SK-N-SH (cell line): ENCODE measurements around the gene CACNA2D3. TPM values are rescaled to one million over a fixed set of nuclear protein-coding genes. Genes with fewer than 3 reads are reported as not detected.

Experiments
- CTCF ChIA-PET: fragments of 300-600, 350-600 bp; formaldehyde crosslinking; extraction: SDS; loops from one replicate; lab custom pipeline; 2021; lab: Yijun Ruan, JAX
- POLR2A ChIA-PET: fragments of 350-600 bp; sonication (Branson Sonifier 250); formaldehyde crosslinking; extraction: SDS; loops from one replicate; lab custom pipeline; 2020; ENCODE audit warnings: antibody characterized with exemption, inconsistent platforms; lab: Yijun Ruan, JAX
- DNase-seq: peaks from one replicate; pipeline ENCODE4 v3.0.0; 2012
- H2AFZ ChIP-seq: fragments of 200-600 bp; sonication (generic); 2 replicates; pipeline ENCODE4 v1.8.1; 2016; ENCODE audit warnings: antibody characterized with exemption, mild to moderate bottlenecking, low read depth
- H3F3A ChIP-seq: fragments of 200-600 bp; sonication (generic); replicated peaks from 2 replicates; pipeline ENCODE3; 2016; ENCODE audit warnings: antibody characterized with exemption, mild to moderate bottlenecking; ENCODE audit not compliant: insufficient read depth
- H3K27ac ChIP-seq, 2 experiments: fragments of 200-500 bp in 1 of 2; fragments of 200-600 bp in 1 of 2; sonication (Bioruptor generic) in 1 of 2; sonication (generic), shearing (Covaris generic) in 1 of 2; 2 replicates each; pipeline versions ENCODE4 v1.5.1 to v1.6.1; 2014 to 2016; ENCODE audit warnings: low read depth in 2 of 2, inconsistent platforms in 1 of 2, low read length in 1 of 2, mild to moderate bottlenecking in 1 of 2, mixed read lengths in 1 of 2
- H3K27me3 ChIP-seq: fragments of 200-600 bp; sonication (generic), shearing (Covaris generic); 2 replicates; pipeline ENCODE4 v1.6.1; 2016; ENCODE audit warnings: mixed run types; ENCODE audit not compliant: insufficient read depth
- H3K36me3 ChIP-seq, 2 experiments: fragments of 200-500 bp in 1 of 2; fragments of 200-600 bp in 1 of 2; sonication (Bioruptor generic) in 1 of 2; sonication (generic) in 1 of 2; replicated peaks in 1 of 2; 2 replicates each; pipeline versions ENCODE3 to v1.5.1; 2014 to 2016; ENCODE audit warnings: low read length in 1 of 2, mild to moderate bottlenecking in 1 of 2; ENCODE audit not compliant: insufficient read depth in 2 of 2, control insufficient read depth in 1 of 2
- H3K4me1 ChIP-seq, 2 experiments: fragments of 200-500 bp in 1 of 2; fragments of 200-600 bp in 1 of 2; sonication (Bioruptor generic) in 1 of 2; sonication (generic), shearing (Covaris generic) in 1 of 2; 2 replicates each; pipeline versions ENCODE4 v1.5.1 to v1.6.1; 2014 to 2016; ENCODE audit warnings: low read depth in 1 of 2, low read length in 1 of 2, mixed run types in 1 of 2; ENCODE audit not compliant: insufficient read depth in 2 of 2, control insufficient read depth in 1 of 2
- H3K4me2 ChIP-seq: fragments of 200-600 bp; sonication (generic), shearing (Covaris generic); 2 replicates; pipeline ENCODE4 v1.6.1; 2017; ENCODE audit warnings: mixed run types
- H3K4me3 ChIP-seq, 2 experiments: fragments of 200-500 bp in 1 of 2; fragments of 200-600 bp in 1 of 2; sonication (Bioruptor generic) in 1 of 2; sonication (generic), shearing (Covaris generic) in 1 of 2; 2 replicates each; pipeline versions ENCODE4 v1.5.1 to v1.8.1; 2014 to 2016; ENCODE audit warnings: low read depth in 2 of 2, inconsistent platforms in 1 of 2, low read length in 1 of 2, mild to moderate bottlenecking in 1 of 2, mixed read lengths in 1 of 2, moderate library complexity in 1 of 2
- H3K79me2 ChIP-seq: fragments of 200-600 bp; sonication (generic); 2 replicates; pipeline ENCODE4 v1.8.1; 2017; ENCODE audit warnings: mild to moderate bottlenecking; ENCODE audit not compliant: insufficient read depth
- H3K9ac ChIP-seq: fragments of 200-600 bp; sonication (generic); 2 replicates; pipeline ENCODE4 v1.6.1; 2017; ENCODE audit warnings: mixed run types
- H3K9me2 ChIP-seq: fragments of 200-600 bp; sonication (generic); 2 replicates; pipeline ENCODE4 v1.6.1; 2017; ENCODE audit warnings: mixed run types
- H3K9me3 ChIP-seq: fragments of 200-600 bp; sonication (generic); 2 replicates; pipeline ENCODE4 v1.6.1; 2017; ENCODE audit warnings: mixed run types, mild to moderate bottlenecking, moderate library complexity
- H4K20me1 ChIP-seq: fragments of 200-600 bp; sonication (generic); 2 replicates; pipeline ENCODE4 v1.6.1; 2017; ENCODE audit warnings: mild to moderate bottlenecking, mixed run types; ENCODE audit not compliant: insufficient read depth
- CHD2 ChIP-seq: fragments of 150-350 bp; IDR thresholded peaks from 2 replicates; pipeline ENCODE4 v1.6.1; 2018; ENCODE audit warnings: low read length; ENCODE audit not compliant: partially characterized antibody
- ELF1 ChIP-seq: IDR thresholded peaks from 2 replicates; pipeline ENCODE4 v1.4.0; 2012
- EP300 ChIP-seq, 2 experiments: IDR thresholded peaks; 2 replicates each; pipeline versions ENCODE4 v1.4.0 to v1.6.1; 2012; ENCODE audit warnings: borderline replicate concordance in 1 of 2, low read depth in 1 of 2, low read length in 1 of 2
- FOSL2 ChIP-seq: IDR thresholded peaks from 2 replicates; pipeline ENCODE4 v1.4.0; 2012; ENCODE audit warnings: low read depth, mild to moderate bottlenecking, moderate library complexity, borderline replicate concordance
- FOXJ3 ChIP-seq: sonication (generic); formaldehyde crosslinking; IDR thresholded peaks from 2 replicates; pipeline ENCODE4 v1.5.1; 2020; ENCODE audit warnings: mild to moderate bottlenecking, missing genetic modification reagents
- FOXM1 ChIP-seq: IDR thresholded peaks from 2 replicates; pipeline ENCODE4 v1.4.0; 2012; ENCODE audit warnings: low read depth, mild to moderate bottlenecking
- GABPA ChIP-seq: IDR thresholded peaks from 2 replicates; pipeline ENCODE4 v1.4.0; 2012; ENCODE audit warnings: low read depth, mild to moderate bottlenecking
- GATA2 ChIP-seq: sonication (generic); formaldehyde crosslinking; IDR thresholded peaks from 2 replicates; pipeline ENCODE4 v1.5.0; 2020; ENCODE audit warnings: mild to moderate bottlenecking, missing genetic modification reagents
- MEF2A ChIP-seq: IDR thresholded peaks from 2 replicates; pipeline ENCODE4 v1.4.0; 2012; ENCODE audit warnings: low read depth, borderline replicate concordance
- MXI1 ChIP-seq: IDR thresholded peaks from 2 replicates; pipeline ENCODE4 v1.6.1; 2012; ENCODE audit warnings: mild to moderate bottlenecking, low read depth, low read length, improper control_type of control experiment
- NFIC ChIP-seq: IDR thresholded peaks from 2 replicates; pipeline ENCODE4 v1.4.0; 2012; ENCODE audit warnings: borderline replicate concordance
- NRF1 ChIP-seq: IDR thresholded peaks from 2 replicates; pipeline ENCODE4 v1.6.1; 2012; ENCODE audit warnings: low read depth, mild to moderate bottlenecking, low read length
- POLR2AphosphoS5 ChIP-seq: IDR thresholded peaks from 2 replicates; pipeline ENCODE4 v1.6.1; 2012; ENCODE audit warnings: low read depth, low read length
- RAD21 ChIP-seq: IDR thresholded peaks from 2 replicates; pipeline ENCODE4 v1.6.1; 2012; ENCODE audit warnings: mild to moderate bottlenecking, low read length
- RCOR1 ChIP-seq: fragments of 150-350 bp; IDR thresholded peaks from 2 replicates; pipeline ENCODE4 v1.6.1; 2017; ENCODE audit warnings: antibody characterized with exemption, low read length
- RFX5 ChIP-seq: IDR thresholded peaks from 2 replicates; pipeline ENCODE4 v1.6.1; 2012; ENCODE audit warnings: mild to moderate bottlenecking, improper control_type of control experiment, low read length
- RXRA ChIP-seq: IDR thresholded peaks from 2 replicates; pipeline ENCODE4 v1.4.0; 2012; ENCODE audit warnings: low read depth, mild to moderate bottlenecking, borderline replicate concordance
- SMC3 ChIP-seq: IDR thresholded peaks from 2 replicates; pipeline ENCODE4 v1.6.1; 2012; ENCODE audit warnings: low read depth, low read length, improper control_type of control experiment
- TAF1 ChIP-seq: IDR thresholded peaks from 2 replicates; pipeline ENCODE4 v1.6.1; 2012; ENCODE audit warnings: low read depth, mild to moderate bottlenecking, low read length, moderate library complexity, borderline replicate concordance
- TEAD4 ChIP-seq: IDR thresholded peaks from 2 replicates; pipeline ENCODE4 v1.4.0; 2012; ENCODE audit warnings: mild to moderate bottlenecking, borderline replicate concordance; ENCODE audit not compliant: insufficient read depth
- WGBS: methylation state at CpG from one replicate; pipeline ENCODE4 v1.1.6; 2017; ENCODE audit warnings: low lambda C conversion rate; 5-methylcytosine and 5-hydroxymethylcytosine counted together
- polyA plus RNA-seq, 3 experiments: library from polyadenylated mRNA; depleted of rRNA; stranded (reverse); fragments of >200 nt; gene quantifications; 2 replicates each; pipeline ENCODE4 v1.2.3, GENCODE V29; 2012
- TF ChIP-seq, protein P1 (sequence below): fragments of 150-350 bp; IDR thresholded peaks from 2 replicates; pipeline ENCODE4 v1.6.1; 2017; ENCODE audit warnings: antibody characterized with exemption, low read length, low read depth, borderline replicate concordance
- TF ChIP-seq, protein P2 (sequence below): IDR thresholded peaks from 2 replicates; pipeline ENCODE4 v1.4.0; 2012; ENCODE audit warnings: low read depth, borderline replicate concordance
- TF ChIP-seq, protein P3 (sequence below): IDR thresholded peaks from 2 replicates; pipeline ENCODE4 v1.4.0; 2012; ENCODE audit warnings: low read depth
- TF ChIP-seq, protein P4 (sequence below): IDR thresholded peaks from 2 replicates; pipeline ENCODE4; 2012
- TF ChIP-seq, protein P5 (sequence below): fragments of 200-600 bp; sonication (generic); IDR thresholded peaks from 2 replicates; pipeline ENCODE4 v1.6.1; 2017; ENCODE audit warnings: antibody characterized with exemption, mild to moderate bottlenecking, moderate library complexity
- TF ChIP-seq, protein P6 (sequence below): IDR thresholded peaks from 2 replicates; pipeline ENCODE4 v1.6.1; 2012; ENCODE audit warnings: mild to moderate bottlenecking, low read depth, low read length, moderate library complexity

Gene CACNA2D3
- polyA plus RNA-seq, 1 of the 3 experiments (the other 2 are of a cell fraction), result 0.15 TPM

DNA sequence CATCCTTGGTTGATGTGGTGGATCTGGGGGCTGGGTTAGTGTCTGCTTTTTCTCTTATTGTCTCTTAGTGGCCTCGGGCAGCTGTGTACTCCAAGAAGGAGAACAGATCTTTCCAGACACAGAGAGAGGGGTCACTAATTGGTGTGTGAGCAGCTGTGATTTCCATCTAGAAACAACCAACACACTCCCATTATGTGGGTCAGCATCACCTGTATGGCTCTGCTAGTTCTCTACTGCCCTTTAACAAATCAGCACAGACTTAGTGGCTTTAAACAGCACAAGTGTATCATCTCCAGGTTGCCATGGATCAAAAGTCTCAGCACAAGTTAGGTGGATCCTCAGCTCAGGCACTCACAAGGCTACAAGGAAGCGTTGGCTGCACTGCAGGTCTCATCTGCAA lies 648.7 kb downstream of the CACNA2D3 start:
- POLR2A ChIA-PET, result interaction anchor here (1.0 kb wide), 1 partner anchor 14 kb away, joined by 3 read pairs; no protein-coding TSS in a partner anchor
- TF ChIP-seq, protein P1, sequence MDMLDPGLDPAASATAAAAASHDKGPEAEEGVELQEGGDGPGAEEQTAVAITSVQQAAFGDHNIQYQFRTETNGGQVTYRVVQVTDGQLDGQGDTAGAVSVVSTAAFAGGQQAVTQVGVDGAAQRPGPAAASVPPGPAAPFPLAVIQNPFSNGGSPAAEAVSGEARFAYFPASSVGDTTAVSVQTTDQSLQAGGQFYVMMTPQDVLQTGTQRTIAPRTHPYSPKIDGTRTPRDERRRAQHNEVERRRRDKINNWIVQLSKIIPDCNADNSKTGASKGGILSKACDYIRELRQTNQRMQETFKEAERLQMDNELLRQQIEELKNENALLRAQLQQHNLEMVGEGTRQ, result no peak
- TF ChIP-seq CHD2 (no peak), SMC3 (no peak), POLR2AphosphoS5 (no peak), FOXM1 (no peak), MEF2A (no peak), RAD21 (no peak), TAF1 (no peak), FOXJ3 (CRISPR knock-in tag) (peak; percentile 58; the same call in 1 of the 2 replicates), NFIC (no peak), RFX5 (no peak), ELF1 (no peak), RCOR1 (peak; percentile 19; the same call in 1 of the 2 replicates), GABPA (no peak), MXI1 (no peak), NRF1 (no peak), EP300 (IDR thresholded peaks at IDR 0.05; ENCODE audit: borderline replicate concordance in 1 of 2, low read depth in 1 of 2, low read length in 1 of 2) (peak in 1 of 2 experiments; percentile 63; a peak in 1 of 4 replicates), RXRA (no peak), FOSL2 (no peak), GATA2 (CRISPR knock-in tag) (peak; percentile 71), TEAD4 (no peak)
- TF ChIP-seq, protein P2, sequence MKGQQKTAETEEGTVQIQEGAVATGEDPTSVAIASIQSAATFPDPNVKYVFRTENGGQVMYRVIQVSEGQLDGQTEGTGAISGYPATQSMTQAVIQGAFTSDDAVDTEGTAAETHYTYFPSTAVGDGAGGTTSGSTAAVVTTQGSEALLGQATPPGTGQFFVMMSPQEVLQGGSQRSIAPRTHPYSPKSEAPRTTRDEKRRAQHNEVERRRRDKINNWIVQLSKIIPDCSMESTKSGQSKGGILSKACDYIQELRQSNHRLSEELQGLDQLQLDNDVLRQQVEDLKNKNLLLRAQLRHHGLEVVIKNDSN, result no peak
- TF ChIP-seq, protein P3, sequence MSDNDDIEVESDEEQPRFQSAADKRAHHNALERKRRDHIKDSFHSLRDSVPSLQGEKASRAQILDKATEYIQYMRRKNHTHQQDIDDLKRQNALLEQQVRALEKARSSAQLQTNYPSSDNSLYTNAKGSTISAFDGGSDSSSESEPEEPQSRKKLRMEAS, result no peak
- TF ChIP-seq, protein P4, sequence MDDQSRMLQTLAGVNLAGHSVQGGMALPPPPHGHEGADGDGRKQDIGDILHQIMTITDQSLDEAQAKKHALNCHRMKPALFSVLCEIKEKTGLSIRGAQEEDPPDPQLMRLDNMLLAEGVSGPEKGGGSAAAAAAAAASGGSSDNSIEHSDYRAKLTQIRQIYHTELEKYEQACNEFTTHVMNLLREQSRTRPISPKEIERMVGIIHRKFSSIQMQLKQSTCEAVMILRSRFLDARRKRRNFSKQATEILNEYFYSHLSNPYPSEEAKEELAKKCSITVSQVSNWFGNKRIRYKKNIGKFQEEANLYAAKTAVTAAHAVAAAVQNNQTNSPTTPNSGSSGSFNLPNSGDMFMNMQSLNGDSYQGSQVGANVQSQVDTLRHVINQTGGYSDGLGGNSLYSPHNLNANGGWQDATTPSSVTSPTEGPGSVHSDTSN, result no peak
- TF ChIP-seq, protein P5, sequence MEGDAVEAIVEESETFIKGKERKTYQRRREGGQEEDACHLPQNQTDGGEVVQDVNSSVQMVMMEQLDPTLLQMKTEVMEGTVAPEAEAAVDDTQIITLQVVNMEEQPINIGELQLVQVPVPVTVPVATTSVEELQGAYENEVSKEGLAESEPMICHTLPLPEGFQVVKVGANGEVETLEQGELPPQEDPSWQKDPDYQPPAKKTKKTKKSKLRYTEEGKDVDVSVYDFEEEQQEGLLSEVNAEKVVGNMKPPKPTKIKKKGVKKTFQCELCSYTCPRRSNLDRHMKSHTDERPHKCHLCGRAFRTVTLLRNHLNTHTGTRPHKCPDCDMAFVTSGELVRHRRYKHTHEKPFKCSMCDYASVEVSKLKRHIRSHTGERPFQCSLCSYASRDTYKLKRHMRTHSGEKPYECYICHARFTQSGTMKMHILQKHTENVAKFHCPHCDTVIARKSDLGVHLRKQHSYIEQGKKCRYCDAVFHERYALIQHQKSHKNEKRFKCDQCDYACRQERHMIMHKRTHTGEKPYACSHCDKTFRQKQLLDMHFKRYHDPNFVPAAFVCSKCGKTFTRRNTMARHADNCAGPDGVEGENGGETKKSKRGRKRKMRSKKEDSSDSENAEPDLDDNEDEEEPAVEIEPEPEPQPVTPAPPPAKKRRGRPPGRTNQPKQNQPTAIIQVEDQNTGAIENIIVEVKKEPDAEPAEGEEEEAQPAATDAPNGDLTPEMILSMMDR, result no peak
- TF ChIP-seq, protein P6, sequence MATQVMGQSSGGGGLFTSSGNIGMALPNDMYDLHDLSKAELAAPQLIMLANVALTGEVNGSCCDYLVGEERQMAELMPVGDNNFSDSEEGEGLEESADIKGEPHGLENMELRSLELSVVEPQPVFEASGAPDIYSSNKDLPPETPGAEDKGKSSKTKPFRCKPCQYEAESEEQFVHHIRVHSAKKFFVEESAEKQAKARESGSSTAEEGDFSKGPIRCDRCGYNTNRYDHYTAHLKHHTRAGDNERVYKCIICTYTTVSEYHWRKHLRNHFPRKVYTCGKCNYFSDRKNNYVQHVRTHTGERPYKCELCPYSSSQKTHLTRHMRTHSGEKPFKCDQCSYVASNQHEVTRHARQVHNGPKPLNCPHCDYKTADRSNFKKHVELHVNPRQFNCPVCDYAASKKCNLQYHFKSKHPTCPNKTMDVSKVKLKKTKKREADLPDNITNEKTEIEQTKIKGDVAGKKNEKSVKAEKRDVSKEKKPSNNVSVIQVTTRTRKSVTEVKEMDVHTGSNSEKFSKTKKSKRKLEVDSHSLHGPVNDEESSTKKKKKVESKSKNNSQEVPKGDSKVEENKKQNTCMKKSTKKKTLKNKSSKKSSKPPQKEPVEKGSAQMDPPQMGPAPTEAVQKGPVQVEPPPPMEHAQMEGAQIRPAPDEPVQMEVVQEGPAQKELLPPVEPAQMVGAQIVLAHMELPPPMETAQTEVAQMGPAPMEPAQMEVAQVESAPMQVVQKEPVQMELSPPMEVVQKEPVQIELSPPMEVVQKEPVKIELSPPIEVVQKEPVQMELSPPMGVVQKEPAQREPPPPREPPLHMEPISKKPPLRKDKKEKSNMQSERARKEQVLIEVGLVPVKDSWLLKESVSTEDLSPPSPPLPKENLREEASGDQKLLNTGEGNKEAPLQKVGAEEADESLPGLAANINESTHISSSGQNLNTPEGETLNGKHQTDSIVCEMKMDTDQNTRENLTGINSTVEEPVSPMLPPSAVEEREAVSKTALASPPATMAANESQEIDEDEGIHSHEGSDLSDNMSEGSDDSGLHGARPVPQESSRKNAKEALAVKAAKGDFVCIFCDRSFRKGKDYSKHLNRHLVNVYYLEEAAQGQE, result no peak

More for the DNA sequence above, 648.7 kb downstream of the CACNA2D3 start:
- Histone ChIP-seq H3K9me2 (no peaks in the 10 kb centered on the region), H3K27me3 (no peaks in the 10 kb centered on the region), H3K9me3 (no peaks in the 10 kb centered on the region), H3K4me2 (no peak overlapping the region), H3K27ac (no peak overlapping the region), H3F3A (no peaks in the 10 kb centered on the region), H4K20me1 (no peaks in the 10 kb centered on the region), H3K9ac (no peak overlapping the region), H3K4me1 (peaks cover 0 to 6% of the 10 kb centered on the region in 2 experiments; a peak in 1 of 4 replicates), H2AFZ (no peak overlapping the region), H3K79me2 (no peaks in the 10 kb centered on the region), H3K36me3 (no peaks in the 10 kb centered on the region), H3K4me3 (no peak overlapping the region)
- CTCF ChIA-PET, result interaction anchor here (0.6 to 1.8 kb wide), 4 partner anchors 12 to 60 kb away, joined by 3 to 5 read pairs (median 4); no protein-coding TSS in a partner anchor
- peak; percentile 17 for DNase-seq
- 20% methylated on average over 2 of the region's 2 CpGs for WGBS
